ENCODE results near the gene CLIP4. TPM values are rescaled to one million over a fixed set of nuclear protein-coding genes. Genes with fewer than 3 reads are reported as not detected.

Gene CLIP4
- total RNA-seq, 1 donor from 2014 or later: 23.6 TPM

DNA sequence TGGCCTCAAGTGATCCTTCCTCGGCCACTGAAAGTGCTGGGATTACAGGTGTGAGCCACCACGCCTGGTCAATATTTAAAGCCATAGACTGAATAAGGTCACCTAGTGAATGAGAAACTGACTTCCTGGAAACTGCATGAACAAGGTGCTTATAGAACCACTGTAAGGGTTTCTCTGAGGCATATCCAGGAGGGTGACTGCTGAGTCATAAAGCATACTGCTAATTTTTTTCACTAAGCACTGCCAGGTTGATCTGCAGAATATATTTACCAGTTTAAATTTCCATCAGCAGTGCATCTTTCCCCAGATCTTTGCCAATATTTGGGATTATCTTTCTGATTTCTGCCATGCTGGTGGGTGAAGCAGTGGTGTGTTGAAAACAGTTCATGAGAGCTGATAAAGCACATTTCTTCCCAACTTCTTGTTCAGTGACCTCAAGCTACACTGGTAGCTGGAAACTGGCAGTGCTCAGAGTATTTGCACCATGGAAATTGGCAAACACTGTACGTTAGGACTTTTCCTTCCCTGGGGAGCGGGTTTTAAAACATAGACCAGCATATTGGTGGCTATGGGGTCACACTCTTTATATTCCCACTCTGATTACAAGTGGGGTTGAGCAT, 4.2 kb upstream of the CLIP4 start:
- no peaks in the 10 kb centered on the region for H3K36me3 Mint-ChIP-seq (ENCODE audit: low read depth)
- DNase-seq: peak; percentile 69
- peaks cover 10% of the 10 kb centered on the region for H3K4me1 Mint-ChIP-seq
- peaks cover 5% of the 10 kb centered on the region for H3K27me3 Mint-ChIP-seq
- no peak overlapping the region for H3K4me3 Mint-ChIP-seq
- H3K9me3 Mint-ChIP-seq: no peaks in the 10 kb centered on the region
- intact Hi-C loops (cut with micrococcal nuclease): loop anchor here (10.0 kb wide), 1 partner anchor 204 kb away; no protein-coding TSS in a partner anchor
- no peak overlapping the region for H3K27ac Mint-ChIP-seq

DNA sequence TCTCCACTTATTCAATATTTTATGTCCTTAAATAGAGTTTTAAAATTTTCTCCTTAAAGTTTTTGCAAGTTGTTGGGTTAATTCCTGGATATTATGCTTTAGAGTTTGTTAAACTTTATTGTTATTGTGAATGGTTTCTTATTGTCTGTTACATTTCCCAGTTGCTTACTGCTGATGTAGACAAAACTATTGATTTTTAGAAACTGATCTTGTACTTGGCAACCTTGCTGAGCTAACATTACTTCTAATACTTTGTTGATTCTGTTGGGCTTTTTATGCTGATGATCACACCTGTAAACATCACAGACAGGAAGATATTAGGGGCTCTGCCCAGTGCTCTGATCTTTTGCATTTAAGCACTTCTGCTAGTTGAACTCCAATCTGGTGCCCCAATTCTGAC, 2.8 kb upstream of the CLIP4 start:
- Mint-ChIP-seq H3K9me3 (no peaks in the 10 kb centered on the region), H3K27ac (no peak overlapping the region), H3K27me3 (peaks cover 5% of the 10 kb centered on the region), H3K4me1 (peaks cover 21% of the 10 kb centered on the region), H3K36me3 (ENCODE audit: low read depth) (peaks cover 5% of the 10 kb centered on the region), H3K4me3 (no peak overlapping the region)
- DNase-seq: no peak
- intact Hi-C loops (cut with micrococcal nuclease): loop anchor here (10.0 kb wide), 1 partner anchor 202 kb away; no protein-coding TSS in a partner anchor

DNA sequence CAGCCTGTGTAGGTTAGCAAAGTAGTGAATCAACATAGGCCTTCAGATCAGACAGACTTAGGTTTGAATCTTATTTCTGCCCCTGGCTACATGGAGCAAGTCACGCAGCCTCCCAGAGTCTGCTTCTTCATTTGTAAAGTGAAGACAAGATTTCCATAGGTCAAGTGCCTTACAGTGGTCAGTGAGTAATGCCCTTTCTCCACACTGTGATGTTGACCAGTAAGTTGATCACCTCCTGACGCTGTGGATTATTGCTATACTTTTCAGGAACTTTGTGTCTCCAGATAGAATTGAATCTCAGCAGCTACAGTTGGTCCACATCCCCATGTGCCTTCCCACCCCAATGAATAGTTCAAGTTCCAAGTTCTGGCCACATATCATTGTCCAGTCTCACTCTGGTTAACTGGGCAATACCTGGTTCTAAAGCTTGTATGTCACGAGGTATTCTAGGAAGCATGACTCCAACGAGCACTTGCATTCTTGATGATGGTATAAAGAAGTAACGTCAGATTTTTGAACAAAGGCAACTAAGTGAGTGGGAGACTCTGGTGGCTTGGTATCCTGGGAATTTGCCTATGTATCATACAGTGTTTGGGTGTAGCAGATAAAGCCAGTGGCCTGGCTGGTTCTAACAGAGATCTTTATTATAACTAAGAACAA, 2.1 kb upstream of the CLIP4 start:
- H3K4me1 Mint-ChIP-seq: peaks cover 28% of the 10 kb centered on the region
- H3K27ac Mint-ChIP-seq: no peak overlapping the region
- DNase-seq: no peak
- H3K9me3 Mint-ChIP-seq: no peaks in the 10 kb centered on the region
- peaks cover 6% of the 10 kb centered on the region for H3K36me3 Mint-ChIP-seq (ENCODE audit: low read depth)
- H3K4me3 Mint-ChIP-seq: no peak overlapping the region
- H3K27me3 Mint-ChIP-seq: peaks cover 5% of the 10 kb centered on the region
- intact Hi-C loops (cut with micrococcal nuclease): loop anchor here (10.0 kb wide), 1 partner anchor 202 kb away; no protein-coding TSS in a partner anchor

DNA sequence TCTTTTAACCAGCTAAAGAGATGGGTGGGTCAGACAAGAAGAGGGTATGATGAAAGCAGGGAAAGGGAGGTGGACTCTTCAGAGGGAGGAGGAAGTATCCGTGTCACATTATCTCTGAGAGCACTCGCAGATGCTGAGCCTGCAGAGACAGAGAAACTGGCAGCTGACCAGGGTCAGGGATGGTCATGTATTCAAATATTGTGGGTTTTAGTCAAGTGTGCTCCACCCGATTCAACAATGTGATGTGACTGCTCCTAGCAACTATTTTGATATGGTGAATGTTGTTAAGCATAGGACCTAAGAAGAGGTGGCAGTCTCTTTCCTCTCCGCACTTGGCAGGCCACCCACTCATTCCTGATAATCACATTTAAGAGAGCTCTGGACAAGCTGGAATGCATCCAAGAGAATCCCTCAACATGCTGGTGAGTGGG, 1.3 kb upstream of the CLIP4 start:
- peak overlapping the region; percentile 78 for H3K4me3 Mint-ChIP-seq
- peaks cover 5% of the 10 kb centered on the region for H3K27me3 Mint-ChIP-seq
- H3K4me1 Mint-ChIP-seq: peaks cover 33% of the 10 kb centered on the region
- H3K27ac Mint-ChIP-seq: peak overlapping the region; percentile 6
- peaks cover 6% of the 10 kb centered on the region for H3K36me3 Mint-ChIP-seq (ENCODE audit: low read depth)
- no peaks in the 10 kb centered on the region for H3K9me3 Mint-ChIP-seq
- intact Hi-C loops (cut with micrococcal nuclease): loop anchor here (10.0 kb wide), 1 partner anchor 201 kb away; no protein-coding TSS in a partner anchor
- DNase-seq: no peak

DNA sequence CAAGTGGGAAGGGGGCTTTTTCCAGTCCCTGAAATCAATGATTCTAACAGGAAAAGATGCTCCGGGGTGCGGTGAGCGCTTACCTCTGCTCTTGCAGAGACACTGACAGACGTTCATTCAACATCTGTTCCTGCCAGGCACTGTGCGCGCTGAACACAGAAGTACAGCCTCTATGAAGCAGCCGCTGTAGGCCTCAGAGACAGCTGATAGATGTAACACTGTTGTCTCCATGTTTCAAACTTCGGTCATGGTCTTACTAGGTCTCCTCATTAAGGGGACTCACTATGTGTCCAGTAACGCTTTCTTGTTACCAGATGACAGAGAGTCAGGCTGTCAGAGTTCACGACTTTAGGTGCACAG, 649 bp upstream of the CLIP4 start:
- intact Hi-C loops (cut with micrococcal nuclease): loop anchor here (10.0 kb wide), 1 partner anchor 200 kb away; no protein-coding TSS in a partner anchor
- Mint-ChIP-seq H3K4me3 (peak overlapping the region; percentile 78), H3K4me1 (peaks cover 39% of the 10 kb centered on the region), H3K36me3 (ENCODE audit: low read depth) (peaks cover 6% of the 10 kb centered on the region), H3K9me3 (no peaks in the 10 kb centered on the region), H3K27ac (peak overlapping the region; percentile 96), H3K27me3 (peaks cover 5% of the 10 kb centered on the region)
- DNase-seq: no peak

DNA sequence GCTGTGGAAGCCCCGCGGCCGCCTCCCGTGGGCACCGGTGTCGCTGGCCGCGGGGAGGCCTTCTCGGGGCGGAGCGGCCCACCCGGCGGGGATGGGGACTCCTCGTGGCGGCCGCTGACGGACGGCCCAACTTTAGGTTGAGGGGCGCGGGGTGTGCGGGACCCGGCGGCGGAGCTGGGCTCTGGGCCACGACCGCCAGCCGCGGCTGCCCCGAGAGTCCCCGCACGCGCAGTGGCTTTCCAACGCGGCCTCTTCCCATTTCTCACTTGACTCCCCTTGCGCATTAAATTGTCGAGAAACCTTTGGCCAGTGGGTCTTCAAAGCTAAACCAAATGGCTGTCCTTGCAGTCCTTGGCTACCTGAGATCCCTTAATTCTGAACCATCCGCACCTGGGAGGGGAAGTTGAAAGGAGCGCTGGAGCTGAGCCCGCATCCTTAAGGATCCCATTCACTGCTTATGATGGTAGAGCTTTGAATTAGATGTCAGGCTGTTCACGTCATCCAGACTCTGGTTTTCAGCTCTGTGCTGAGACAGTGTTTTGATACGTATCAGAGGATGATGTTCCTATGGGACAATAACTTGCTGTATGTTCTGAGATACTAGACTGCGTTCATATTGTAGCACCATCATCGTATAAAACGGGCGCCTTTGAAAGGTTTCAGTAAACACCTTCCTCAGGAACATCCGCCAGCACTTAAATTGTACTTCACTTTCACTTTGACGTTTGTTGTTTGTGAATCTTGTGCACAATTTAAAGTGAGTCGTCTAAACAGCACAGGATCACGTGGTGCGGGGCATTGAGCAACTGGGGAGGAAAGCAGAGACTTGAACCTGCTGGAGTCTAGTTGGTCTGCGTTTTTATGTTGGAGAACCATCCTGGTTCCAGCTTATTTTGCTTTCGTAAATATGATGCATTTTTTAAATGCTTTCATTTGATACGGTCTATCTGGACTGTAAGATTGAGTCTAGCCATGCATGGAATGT, 874 bp downstream of the CLIP4 start:
- H3K4me3 Mint-ChIP-seq: peak overlapping the region; percentile 85
- peaks cover 43% of the 10 kb centered on the region for H3K4me1 Mint-ChIP-seq
- intact Hi-C loops (cut with micrococcal nuclease): loop anchor here (1.0 to 10.0 kb wide), 4 partner anchors 14 to 221 kb away; partner anchors contain the start of gene WDR43
- H3K27ac Mint-ChIP-seq: peak overlapping the region; percentile 91
- peaks cover 5% of the 10 kb centered on the region for H3K27me3 Mint-ChIP-seq
- DNase-seq: peak; percentile 93
- H3K36me3 Mint-ChIP-seq (ENCODE audit: low read depth): peaks cover 13% of the 10 kb centered on the region
- H3K9me3 Mint-ChIP-seq: no peaks in the 10 kb centered on the region

DNA sequence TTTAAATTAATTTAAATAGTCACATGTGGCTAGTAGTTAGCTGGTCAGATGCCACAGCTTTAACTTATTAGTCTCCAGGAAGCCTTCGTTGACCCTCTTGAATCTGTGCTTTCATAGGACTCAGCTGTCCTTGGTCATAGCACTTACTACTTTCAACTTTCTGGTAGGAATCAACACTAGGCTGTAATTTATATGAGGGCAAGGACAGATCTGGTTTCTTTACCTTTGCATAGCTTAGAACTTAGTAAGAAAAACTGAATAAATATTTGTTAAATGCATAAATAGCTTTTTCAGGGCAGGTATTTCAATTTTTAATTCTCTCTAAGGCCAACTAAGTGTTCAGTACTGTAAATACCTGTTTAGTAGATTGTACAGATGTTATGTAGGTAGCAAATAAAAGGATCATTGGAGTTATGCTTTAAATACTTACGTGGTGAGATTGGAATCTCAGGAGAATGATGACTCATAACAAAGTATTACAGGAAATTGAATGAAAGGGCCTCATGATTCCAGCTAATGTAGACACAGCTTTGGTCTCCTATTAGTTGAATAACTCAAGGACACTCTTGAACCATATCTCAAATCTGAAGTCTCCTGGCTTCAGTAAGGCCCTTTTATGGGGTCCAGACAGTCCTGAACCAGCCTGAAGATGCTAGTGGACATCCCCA, 2.6 kb downstream of the CLIP4 start:
- Mint-ChIP-seq H3K27me3 (peaks cover 5% of the 10 kb centered on the region), H3K4me3 (peak overlapping the region; percentile 85), H3K27ac (peak overlapping the region; percentile 91), H3K36me3 (ENCODE audit: low read depth) (peaks cover 26% of the 10 kb centered on the region), H3K9me3 (no peaks in the 10 kb centered on the region), H3K4me1 (peaks cover 41% of the 10 kb centered on the region)
- intact Hi-C loops (cut with micrococcal nuclease): loop anchor here (2.0 to 10.0 kb wide), 2 partner anchors 197 to 223 kb away; partner anchors contain the start of gene WDR43
- DNase-seq: no peak

DNA sequence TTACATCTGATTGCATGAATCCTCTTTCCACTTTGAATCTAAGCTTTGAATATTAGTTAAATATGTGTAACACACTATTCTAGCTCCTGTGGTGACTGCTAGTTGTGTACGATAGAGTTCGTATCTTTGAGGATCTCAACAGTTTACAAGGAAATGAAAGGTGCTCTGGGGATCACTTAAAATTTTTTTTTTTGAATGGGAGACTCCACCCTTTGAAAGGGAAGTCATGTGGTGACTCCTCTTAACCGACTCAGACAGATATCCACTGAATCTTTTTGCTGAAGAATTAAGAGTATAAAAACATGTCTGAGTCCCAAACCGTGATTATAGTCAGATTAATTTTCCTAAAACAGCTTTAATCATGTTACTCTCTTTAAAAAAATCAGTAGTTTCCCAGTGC, 4.0 kb downstream of the CLIP4 start:
- no peak overlapping the region for H3K27ac Mint-ChIP-seq
- H3K36me3 Mint-ChIP-seq (ENCODE audit: low read depth): peaks cover 38% of the 10 kb centered on the region
- peaks cover 48% of the 10 kb centered on the region for H3K4me1 Mint-ChIP-seq
- no peak for DNase-seq
- H3K4me3 Mint-ChIP-seq: peak overlapping the region; percentile 26
- peaks cover 3% of the 10 kb centered on the region for H3K27me3 Mint-ChIP-seq
- H3K9me3 Mint-ChIP-seq: peaks cover 7% of the 10 kb centered on the region
- intact Hi-C loops (cut with micrococcal nuclease): loop anchor here (10.0 kb wide), 1 partner anchor 196 kb away; no protein-coding TSS in a partner anchor

DNA sequence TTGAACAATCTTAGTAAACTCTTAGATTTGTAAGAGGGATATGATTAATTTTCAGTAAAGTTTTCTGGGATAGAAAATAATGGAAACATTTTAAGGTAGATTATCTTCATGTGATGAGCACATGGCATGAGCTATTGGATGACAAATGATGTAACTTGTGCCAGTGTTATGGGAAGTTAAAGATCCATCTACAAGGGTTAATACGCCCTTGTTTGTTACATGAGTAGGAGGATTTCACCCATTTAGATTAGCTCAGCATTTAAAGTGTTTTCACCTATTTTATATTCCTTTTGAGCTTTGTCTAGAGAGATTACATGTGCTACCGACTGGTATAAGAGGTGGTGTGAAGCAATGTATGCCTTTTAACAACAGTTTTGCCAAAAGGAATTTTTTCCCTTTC, 5.6 kb downstream of the CLIP4 start:
- H3K4me3 Mint-ChIP-seq: no peak overlapping the region
- peaks cover 42% of the 10 kb centered on the region for H3K4me1 Mint-ChIP-seq
- peaks cover 14% of the 10 kb centered on the region for H3K9me3 Mint-ChIP-seq
- intact Hi-C loops (cut with micrococcal nuclease): no loop called here
- no peak for DNase-seq
- H3K27ac Mint-ChIP-seq: no peak overlapping the region
- H3K36me3 Mint-ChIP-seq (ENCODE audit: low read depth): peaks cover 54% of the 10 kb centered on the region
- H3K27me3 Mint-ChIP-seq: no peaks in the 10 kb centered on the region

DNA sequence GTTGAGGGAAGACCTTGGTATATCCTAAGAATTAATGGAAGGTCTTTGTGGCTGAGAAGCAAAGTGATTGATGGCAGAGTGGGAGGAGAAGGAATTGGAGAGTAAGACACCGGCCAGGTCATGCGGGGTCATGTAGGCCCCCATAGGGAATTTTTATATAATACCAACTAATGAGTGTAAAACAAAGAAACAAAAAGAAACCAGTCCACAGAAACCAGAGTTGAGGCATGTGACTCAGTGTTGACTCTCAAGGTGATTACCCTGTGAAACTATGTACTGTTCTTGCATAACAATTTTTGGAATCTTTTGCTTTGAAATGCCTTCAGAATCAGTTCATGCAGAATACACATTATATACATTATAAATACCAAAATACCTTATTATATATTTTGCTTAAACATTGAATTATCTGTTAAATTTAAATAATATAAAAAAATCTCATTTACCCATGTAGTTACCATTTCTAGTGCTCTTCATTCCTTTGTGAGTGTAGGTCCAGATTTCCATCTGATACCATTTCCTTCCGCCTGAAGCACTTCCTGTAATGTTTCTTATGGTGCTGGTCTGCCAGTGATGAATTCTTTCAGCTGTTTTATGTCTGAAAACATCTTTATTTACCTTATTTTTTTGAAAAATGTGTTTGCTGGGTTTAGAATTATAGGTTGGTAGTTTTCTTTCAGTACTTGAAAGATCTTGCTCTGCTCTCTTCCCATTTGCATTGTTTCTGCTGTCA, 8.6 kb downstream of the CLIP4 start:
- intact Hi-C loops (cut with micrococcal nuclease): no loop called here
- H3K4me1 Mint-ChIP-seq: peaks cover 25% of the 10 kb centered on the region
- H3K36me3 Mint-ChIP-seq (ENCODE audit: low read depth): peaks cover 57% of the 10 kb centered on the region
- DNase-seq: no peak
- H3K27me3 Mint-ChIP-seq: no peaks in the 10 kb centered on the region
- H3K9me3 Mint-ChIP-seq: peaks cover 14% of the 10 kb centered on the region
- H3K4me3 Mint-ChIP-seq: no peak overlapping the region
- no peak overlapping the region for H3K27ac Mint-ChIP-seq

DNA sequence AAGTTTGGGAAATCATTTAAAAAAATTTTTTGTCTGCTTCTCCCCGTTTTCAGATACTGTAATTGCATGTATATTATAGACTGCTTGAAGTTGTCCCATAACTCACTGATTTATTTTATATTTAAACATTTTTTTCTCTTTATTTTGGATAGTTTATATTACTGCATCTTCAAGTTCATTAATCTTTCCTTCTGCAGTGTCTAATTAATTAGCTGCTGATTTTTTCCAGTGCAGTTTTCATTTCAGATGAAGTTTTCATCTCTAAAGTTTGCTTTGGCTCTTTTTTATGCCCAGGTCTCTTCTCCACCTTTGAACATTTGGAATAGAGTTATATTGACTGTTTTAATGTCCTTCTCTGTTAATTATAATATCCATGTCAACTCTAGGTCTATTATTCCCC, 9.3 kb downstream of the CLIP4 start:
- Mint-ChIP-seq H3K9me3 (peaks cover 14% of the 10 kb centered on the region), H3K4me1 (peaks cover 20% of the 10 kb centered on the region), H3K4me3 (no peak overlapping the region), H3K36me3 (ENCODE audit: low read depth) (peaks cover 57% of the 10 kb centered on the region), H3K27ac (no peak overlapping the region), H3K27me3 (no peaks in the 10 kb centered on the region)
- DNase-seq: no peak
- intact Hi-C loops (cut with micrococcal nuclease): no loop called here

DNA sequence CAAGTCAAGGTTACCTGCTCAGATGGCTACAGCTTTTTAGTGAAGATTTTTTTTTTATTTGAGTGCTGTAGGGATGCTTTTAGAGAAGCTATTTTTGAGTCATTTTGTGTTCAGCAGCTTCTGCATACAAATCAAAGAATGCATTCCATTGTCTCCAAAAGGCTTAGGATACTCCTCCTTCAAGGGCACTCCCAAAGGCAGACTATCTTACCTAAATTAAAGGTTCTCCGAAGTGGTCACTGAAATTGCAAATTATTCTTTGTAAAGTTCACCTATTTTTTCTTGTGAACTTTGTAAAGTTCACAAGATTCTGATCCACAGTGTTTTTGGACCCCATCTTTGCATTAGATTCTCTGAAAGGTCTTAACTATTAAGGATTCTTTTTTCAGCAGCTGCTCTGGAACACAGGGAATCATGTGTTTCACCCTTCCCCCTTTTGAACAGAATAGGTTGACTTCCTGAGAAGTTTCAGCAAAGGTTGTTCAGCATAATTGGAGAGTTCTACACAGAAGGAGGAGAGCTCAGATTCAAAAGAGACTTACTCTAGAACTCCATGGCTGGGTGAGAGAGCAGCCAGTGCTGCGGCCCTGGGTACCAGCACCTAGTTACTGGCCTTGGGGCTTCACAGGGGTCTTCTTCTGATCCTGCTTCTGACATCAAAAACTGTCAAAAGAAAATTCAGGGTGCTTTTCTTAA, 14.5 kb downstream of the CLIP4 start:
- Mint-ChIP-seq H3K4me3 (peak overlapping the region; percentile 22), H3K9me3 (peaks cover 5% of the 10 kb centered on the region), H3K36me3 (ENCODE audit: low read depth) (peaks cover 53% of the 10 kb centered on the region), H3K27ac (peak overlapping the region; percentile 39), H3K27me3 (no peaks in the 10 kb centered on the region), H3K4me1 (peaks cover 22% of the 10 kb centered on the region)
- no peak for DNase-seq
- intact Hi-C loops (cut with micrococcal nuclease): loop anchor here (1.0 kb wide), 1 partner anchor 13 kb away; no protein-coding TSS in a partner anchor

All from activated CD4-positive, alpha-beta T cell treated with anti-CD3 and anti-CD28 coated beads, Interleukin-2, amount 10 ng/mL, durations not matched to agents 24 days and 14 days (primary cell).